CD14-positive monocyte (primary cell): ENCODE data around the gene RS1. TPM values are rescaled to one million over a fixed set of nuclear protein-coding genes. Genes with fewer than 3 reads are reported as not detected.

Experiments
- DNase-seq, 3 donors: peaks; one replicate each; pipeline ENCODE4 v3.0.0-alpha.2; 2011 to 2022
- H2AFZ ChIP-seq: 2 replicates; pipeline ENCODE4 v1.6.0; 2012; ENCODE audit warnings: mild to moderate bottlenecking, low read depth, low read length, inconsistent platforms; ENCODE audit not compliant: insufficient read depth, poor library complexity, severe bottlenecking
- H3K27ac ChIP-seq, 2 donors: 1 replicate in 1 of 2; 2 replicates in 1 of 2; pipeline ENCODE4 v1.5.1; 2012 to 2013; ENCODE audit warnings: low read length in 2 of 2, control low read depth in 1 of 2, inconsistent platforms in 1 of 2, low read depth in 1 of 2, mild to moderate bottlenecking in 1 of 2
- H3K27me3 ChIP-seq, 2 donors: one replicate each; pipeline versions ENCODE4 v1.6.0 to v1.6.1; 2011 to 2013; ENCODE audit warnings: low read length in 2 of 2; ENCODE audit not compliant: control insufficient read depth in 2 of 2, insufficient read depth in 2 of 2
- H3K36me3 ChIP-seq, 2 donors: replicated peaks in 1 of 2; 1 replicate in 1 of 2; 2 replicates in 1 of 2; pipeline versions ENCODE4 v1.5.1 to v1.6.1; 2012 to 2013; ENCODE audit warnings: low read length in 2 of 2, control low read depth in 1 of 2, inconsistent platforms in 1 of 2, mild to moderate bottlenecking in 1 of 2; ENCODE audit not compliant: insufficient read depth in 2 of 2, control insufficient read depth in 1 of 2
- H3K4me1 ChIP-seq, 2 donors: 1 replicate in 1 of 2; 2 replicates in 1 of 2; pipeline versions ENCODE4 v1.5.1 to v1.6.1; 2012 to 2013; ENCODE audit warnings: low read length in 2 of 2, control low read depth in 1 of 2, inconsistent platforms in 1 of 2, mild to moderate bottlenecking in 1 of 2, moderate library complexity in 1 of 2; ENCODE audit not compliant: insufficient read depth in 2 of 2, control insufficient read depth in 1 of 2
- H3K4me2 ChIP-seq: replicated peaks from 2 replicates; pipeline ENCODE3; 2012; ENCODE audit warnings: low read length, moderate library complexity, mild to moderate bottlenecking; ENCODE audit not compliant: poor library complexity, severe bottlenecking; ENCODE audit errors: extremely low read depth
- H3K4me3 ChIP-seq, 3 experiments: fragments of 200-600 bp in 1 of 3; sonication (generic) in 1 of 3; replicated peaks in 1 of 3; 1 replicate in 2 of 3; 2 replicates in 1 of 3; pipeline ENCODE4 v1.5.1; 2011 to 2013; ENCODE audit warnings: low read length in 3 of 3, mild to moderate bottlenecking in 3 of 3, control low read depth in 2 of 3, low read depth in 2 of 3, inconsistent platforms in 1 of 3, moderate library complexity in 1 of 3
- H3K79me2 ChIP-seq: 2 replicates; pipeline ENCODE4 v1.6.0; 2012; ENCODE audit warnings: mild to moderate bottlenecking, control low read depth, inconsistent platforms, low read length, moderate library complexity; ENCODE audit not compliant: insufficient read depth
- H3K9ac ChIP-seq: 2 replicates; pipeline ENCODE4 v1.6.0; 2017; ENCODE audit warnings: low read length, mild to moderate bottlenecking; ENCODE audit not compliant: insufficient read depth, poor library complexity, severe bottlenecking
- H3K9me3 ChIP-seq, 2 donors: replicated peaks in 1 of 2; 1 replicate in 1 of 2; 2 replicates in 1 of 2; pipeline versions ENCODE4 v1.5.1 to v1.6.1; 2012 to 2013; ENCODE audit warnings: low read length in 2 of 2, control low read depth in 1 of 2; ENCODE audit not compliant: control insufficient read depth in 1 of 2, insufficient read depth in 1 of 2
- H4K20me1 ChIP-seq: 2 replicates; pipeline ENCODE4 v1.6.0; 2012; ENCODE audit warnings: mild to moderate bottlenecking, low read length, control low read depth, moderate library complexity; ENCODE audit not compliant: insufficient read depth
- H3K27ac Mint-ChIP-seq, 7 donors: one replicate each; pipeline ENCODE4 v1.8.0; 2020; ENCODE audit warnings: mild to moderate bottlenecking in 7 of 7, mixed read lengths in 7 of 7, moderate library complexity in 6 of 7, inconsistent platforms in 2 of 7
- H3K27me3 Mint-ChIP-seq, 3 donors: one replicate each; pipeline ENCODE4 v1.8.0; 2021 to 2022; ENCODE audit warnings: low read depth in 3 of 3, mild to moderate bottlenecking in 3 of 3, mixed read lengths in 3 of 3, moderate library complexity in 3 of 3, inconsistent platforms in 1 of 3
- H3K36me3 Mint-ChIP-seq, 2 donors: one replicate each; pipeline ENCODE4 v1.8.0; 2020; ENCODE audit warnings: mixed read lengths in 2 of 2, inconsistent platforms in 1 of 2, mild to moderate bottlenecking in 1 of 2
- H3K4me1 Mint-ChIP-seq: one replicate; pipeline ENCODE4 v1.8.0; 2020; ENCODE audit warnings: mild to moderate bottlenecking, mixed read lengths
- H3K4me3 Mint-ChIP-seq, 2 donors: one replicate each; pipeline ENCODE4 v1.8.0; 2020; ENCODE audit warnings: mild to moderate bottlenecking in 2 of 2, mixed read lengths in 2 of 2, moderate library complexity in 1 of 2
- H3K9me3 Mint-ChIP-seq, 7 donors: one replicate each; pipeline ENCODE4 v1.8.0; 2020 to 2022; ENCODE audit warnings: mixed read lengths in 7 of 7, mild to moderate bottlenecking in 6 of 7, moderate library complexity in 6 of 7, inconsistent platforms in 2 of 7
- WGBS: methylation state at CpG from one replicate; pipeline ENCODE4 v1.1.5; 2013; ENCODE audit warnings: missing lambda C conversion rate; ENCODE audit not compliant: insufficient coverage; 5-methylcytosine and 5-hydroxymethylcytosine counted together
- intact Hi-C, 2 donors: fragments of 100-400 bp; cut with micrococcal nuclease; formaldehyde crosslinking; loops; one replicate each; pipeline versions ENCODE4 v1.15.0 to v1.15.1; 2023
- polyA plus RNA-seq, 3 donors: library from polyadenylated mRNA; depleted of rRNA in 1 of 3; unstranded in 2 of 3; stranded (reverse) in 1 of 3; fragments of 300-500 nt in 2 of 3; fragments of >200 nt in 1 of 3; fragmentation: Illumina TruSeq in 2 of 3; gene quantifications; 1 replicate in 2 of 3; 2 replicates in 1 of 3; pipeline ENCODE4 v1.2.3, GENCODE V29; 2012 to 2021
- TF ChIP-seq, protein P1 (sequence below): fragments of 200-600 bp; IDR thresholded peaks from one replicate; pipeline ENCODE4 v1.8.0; 2022; ENCODE audit warnings: antibody characterized with exemption, mild to moderate bottlenecking

RS1 gene
- polyA plus RNA-seq, 3 donors, result 0.08 TPM; not detected in 2

DNA sequence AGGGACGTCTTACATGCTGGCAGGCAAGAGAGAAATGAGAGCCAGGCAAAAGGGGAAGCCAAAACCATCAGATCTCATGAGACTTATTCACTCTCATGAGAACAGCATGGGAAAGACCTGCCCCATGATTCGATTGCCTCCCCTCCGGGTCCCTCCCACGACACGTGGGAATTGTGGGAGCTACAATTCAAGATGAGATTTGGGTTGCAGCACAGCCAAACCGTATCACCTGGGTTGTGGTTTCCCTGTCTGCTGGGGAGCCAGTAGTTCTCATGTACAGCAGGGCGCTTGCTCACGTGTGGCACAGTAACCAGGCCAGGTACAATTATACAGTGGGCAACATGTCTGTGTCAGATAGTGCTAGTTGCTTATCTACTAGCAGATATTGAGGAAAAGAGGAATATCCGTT lies 11.1 kb upstream of the RS1 start:
- intact Hi-C loops, result no loop called here
- Histone ChIP-seq H3K27me3 (no peaks in the 10 kb centered on the region), H3K4me3 (no peak overlapping the region), H3K36me3 (no peaks in the 10 kb centered on the region), H3K4me1 (peaks cover 23 to 29% of the 10 kb centered on the region in 2 donors), H2AFZ (no peak overlapping the region), H3K9me3 (no peaks in the 10 kb centered on the region), H3K79me2 (no peaks in the 10 kb centered on the region), H3K27ac (no peak overlapping the region), H4K20me1 (no peaks in the 10 kb centered on the region), H3K4me2 (no peak overlapping the region), H3K9ac (no peak overlapping the region)
- WGBS, result 44% methylated on average over 1 of the region's 9 CpGs
- peaks cover 28% of the 10 kb centered on the region for H3K4me1 Mint-ChIP-seq
- DNase-seq, result peak in 2 of 3 donors; percentile 15 to 26
- H3K36me3 Mint-ChIP-seq, result peaks cover 0 to 1% of the 10 kb centered on the region in 2 donors
- no peak overlapping the region for H3K4me3 Mint-ChIP-seq
- no peak overlapping the region for H3K27ac Mint-ChIP-seq
- TF ChIP-seq, protein P1, sequence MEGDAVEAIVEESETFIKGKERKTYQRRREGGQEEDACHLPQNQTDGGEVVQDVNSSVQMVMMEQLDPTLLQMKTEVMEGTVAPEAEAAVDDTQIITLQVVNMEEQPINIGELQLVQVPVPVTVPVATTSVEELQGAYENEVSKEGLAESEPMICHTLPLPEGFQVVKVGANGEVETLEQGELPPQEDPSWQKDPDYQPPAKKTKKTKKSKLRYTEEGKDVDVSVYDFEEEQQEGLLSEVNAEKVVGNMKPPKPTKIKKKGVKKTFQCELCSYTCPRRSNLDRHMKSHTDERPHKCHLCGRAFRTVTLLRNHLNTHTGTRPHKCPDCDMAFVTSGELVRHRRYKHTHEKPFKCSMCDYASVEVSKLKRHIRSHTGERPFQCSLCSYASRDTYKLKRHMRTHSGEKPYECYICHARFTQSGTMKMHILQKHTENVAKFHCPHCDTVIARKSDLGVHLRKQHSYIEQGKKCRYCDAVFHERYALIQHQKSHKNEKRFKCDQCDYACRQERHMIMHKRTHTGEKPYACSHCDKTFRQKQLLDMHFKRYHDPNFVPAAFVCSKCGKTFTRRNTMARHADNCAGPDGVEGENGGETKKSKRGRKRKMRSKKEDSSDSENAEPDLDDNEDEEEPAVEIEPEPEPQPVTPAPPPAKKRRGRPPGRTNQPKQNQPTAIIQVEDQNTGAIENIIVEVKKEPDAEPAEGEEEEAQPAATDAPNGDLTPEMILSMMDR, result no peak
- H3K9me3 Mint-ChIP-seq, result peaks cover 0 to 2% (median 0%) of the 10 kb centered on the region in 7 donors
- H3K27me3 Mint-ChIP-seq, result peaks cover 0 to 10% (median 4%) of the 10 kb centered on the region in 3 donors

DNA sequence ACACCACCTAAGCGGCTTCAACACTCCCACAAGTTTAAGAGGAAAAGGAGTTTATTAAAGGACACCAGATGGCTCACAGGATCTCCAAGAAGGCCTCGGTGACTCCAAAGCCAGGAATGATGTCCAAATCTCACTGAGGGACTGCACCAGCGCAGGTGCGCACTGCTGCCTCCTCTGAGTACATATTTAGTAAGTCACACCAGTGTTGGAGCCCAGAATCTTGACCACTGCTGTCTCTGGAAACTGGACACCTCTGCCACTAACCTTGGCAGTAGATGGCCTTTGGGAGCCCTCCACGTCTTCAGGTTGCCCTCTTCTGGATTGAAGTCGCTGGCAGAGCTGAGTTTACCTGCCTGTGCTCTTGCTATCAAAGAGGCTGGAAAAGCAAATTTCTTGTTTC lies 10.1 kb upstream of the RS1 start:
- DNase-seq, result no peak
- no peaks in the 10 kb centered on the region for H3K27me3 ChIP-seq
- no peak overlapping the region for H2AFZ ChIP-seq
- no peaks in the 10 kb centered on the region for H3K36me3 ChIP-seq
- H3K79me2 ChIP-seq, result no peaks in the 10 kb centered on the region
- Mint-ChIP-seq H3K4me1 (peaks cover 29% of the 10 kb centered on the region), H3K4me3 (no peak overlapping the region), H3K9me3 (peaks cover 0 to 4% (median 0%) of the 10 kb centered on the region in 7 donors), H3K27me3 (peaks cover 0 to 12% (median 4%) of the 10 kb centered on the region in 3 donors), H3K36me3 (peaks cover 0 to 1% of the 10 kb centered on the region in 2 donors), H3K27ac (no peak overlapping the region)
- H3K4me2 ChIP-seq, result no peak overlapping the region
- H4K20me1 ChIP-seq, result no peaks in the 10 kb centered on the region
- H3K9me3 ChIP-seq, result no peaks in the 10 kb centered on the region
- H3K27ac ChIP-seq, result no peak overlapping the region
- no peak overlapping the region for H3K9ac ChIP-seq
- H3K4me3 ChIP-seq, result no peak overlapping the region
- 100% methylated on average over 3 of the region's 6 CpGs for WGBS
- TF ChIP-seq, protein P1, result no peak
- H3K4me1 ChIP-seq, result peaks cover 24 to 29% of the 10 kb centered on the region in 2 donors
- intact Hi-C loops, result no loop called here
